HG02870 (cell line): ENCODE data around the gene MBD3L1.

ENCODE experiments used
- ATAC-seq: cut with Tn5 transposase; IDR thresholded peaks from one replicate; pipeline ENCODE4 v1.9.1; 2021; ENCODE audit warnings: mild to moderate bottlenecking, moderate library complexity; ENCODE audit not compliant: unreplicated experiment

The MBD3L1 gene

DNA sequence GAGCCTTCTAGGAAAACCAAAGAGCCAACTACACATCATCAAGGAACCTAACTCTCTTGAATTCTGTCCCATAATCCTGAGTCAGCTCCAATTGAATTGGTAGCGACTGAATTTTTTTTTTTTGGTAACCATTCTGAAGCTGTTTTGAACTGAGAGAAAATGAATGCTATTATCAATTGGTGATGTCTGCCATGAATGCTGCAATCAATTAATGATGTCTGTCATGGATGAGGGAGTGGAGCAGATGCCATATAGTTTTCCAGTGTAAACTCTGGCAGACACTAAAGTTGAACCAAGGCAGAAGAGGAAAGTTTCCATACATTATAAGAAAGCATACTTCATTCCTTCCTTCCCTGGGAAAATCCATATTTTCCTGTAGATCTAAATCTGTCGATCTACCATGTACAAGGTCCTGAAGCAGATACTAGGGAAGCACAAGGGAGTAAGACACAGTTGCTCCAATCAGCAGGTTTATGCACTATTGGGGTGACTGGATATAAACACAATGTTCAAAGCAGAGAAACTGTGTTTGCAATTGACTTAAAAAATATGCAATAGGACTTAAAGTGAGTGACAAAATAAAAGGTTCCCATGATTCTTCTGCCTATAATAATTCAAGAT lies 48.8 kb downstream of the MBD3L1 start:
- ATAC-seq: no peak

DNA sequence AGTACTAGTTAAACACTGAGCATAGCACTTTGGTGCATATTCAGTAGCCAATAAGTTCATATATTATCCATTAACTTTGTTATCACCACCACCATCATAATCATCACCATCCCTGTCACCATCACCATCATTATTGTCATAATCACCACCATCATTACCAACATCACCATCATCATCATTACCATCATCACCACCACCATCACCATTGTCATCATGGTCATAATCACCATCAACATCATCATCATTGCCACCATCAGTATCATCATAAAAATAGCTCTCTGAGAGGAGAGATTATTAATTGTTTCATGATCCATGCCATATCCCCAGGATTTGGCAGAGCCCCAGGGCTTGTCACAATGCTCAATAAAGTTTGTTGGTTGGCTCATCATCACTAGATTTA lies 49.3 kb downstream of the MBD3L1 start:
- no peak for ATAC-seq

DNA sequence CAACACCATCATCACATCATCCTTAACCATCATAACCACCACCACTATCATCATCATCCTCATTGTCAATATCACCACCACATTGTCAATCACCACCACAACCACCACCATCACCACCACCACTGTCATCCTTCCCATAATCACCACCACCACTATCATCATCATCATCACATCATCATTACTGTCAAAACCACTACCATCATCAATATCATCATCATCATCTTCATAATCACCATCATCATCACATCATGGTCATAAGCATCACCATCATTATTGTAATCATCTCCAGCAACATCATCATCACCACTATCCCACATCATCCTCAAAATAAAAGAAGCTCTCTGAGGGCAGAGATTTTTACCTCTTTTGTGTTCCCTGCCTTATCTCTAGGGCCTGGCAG lies 52.2 kb downstream of the MBD3L1 start:
- ATAC-seq: no peak

DNA sequence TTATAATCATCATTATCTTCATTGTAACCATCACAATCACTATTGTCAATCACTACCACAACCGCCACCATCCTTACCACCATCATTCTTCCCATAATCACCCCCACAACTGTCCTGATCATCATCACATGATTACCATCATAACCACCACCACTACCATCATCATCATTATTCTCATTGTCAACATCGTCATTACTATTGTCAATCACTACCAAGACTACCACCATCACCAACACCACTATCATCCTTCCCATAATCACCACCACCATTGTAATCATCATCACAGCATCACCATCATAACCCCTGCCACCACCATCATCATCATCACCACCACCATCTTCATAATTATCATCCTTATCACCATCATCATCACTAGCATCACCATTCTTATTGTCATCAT lies 55.2 kb downstream of the MBD3L1 start:
- no peak for ATAC-seq

DNA sequence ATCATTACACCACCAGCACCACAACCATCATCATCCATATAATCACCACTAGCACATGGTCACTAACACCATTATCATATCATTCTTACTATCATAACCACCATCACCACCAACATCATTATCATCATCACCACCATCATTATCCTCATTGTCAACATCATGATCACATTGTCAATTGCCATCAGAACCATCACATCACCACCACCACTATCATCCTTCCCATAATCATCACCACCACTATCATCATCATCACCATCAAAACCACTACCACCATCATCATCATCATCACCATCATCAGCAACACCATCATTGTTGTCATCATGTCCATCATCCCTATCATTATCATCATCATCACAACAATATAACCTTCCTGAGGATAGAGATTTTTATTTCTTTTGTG lies 58.1 kb downstream of the MBD3L1 start:
- ATAC-seq: no peak
